HL-60 (cell line): ENCODE results near the gene MMP2.

Source experiments
- DNase-seq, 2 experiments: peaks; one replicate each; pipeline ENCODE4 v3.0.0-alpha.2; 2010 to 2020; ENCODE audit warnings: low read depth in 1 of 2, low spot score in 1 of 2
- H3K27ac ChIP-seq: fragments of 250-450 bp; sonication (Bioruptor Pico); replicated peaks from 2 replicates; pipeline ENCODE4 v1.5.1; 2020; ENCODE audit warnings: mild to moderate bottlenecking, moderate library complexity
- H3K27me3 ChIP-seq: fragments of 250-450 bp; sonication (Bioruptor Pico); 2 replicates; pipeline ENCODE4 v1.5.1; 2021; ENCODE audit warnings: mild to moderate bottlenecking, moderate library complexity; ENCODE audit not compliant: insufficient read depth, poor library complexity, severe bottlenecking
- H3K4me3 ChIP-seq: replicated peaks from 2 replicates; pipeline ENCODE4 v1.5.1; 2011; ENCODE audit warnings: mild to moderate bottlenecking, control low read depth, low read length; ENCODE audit not compliant: insufficient read depth
- GABPA ChIP-seq: IDR thresholded peaks from 2 replicates; pipeline ENCODE4 v1.6.1; 2012; ENCODE audit warnings: low read depth
- POLR2AphosphoS5 ChIP-seq: IDR thresholded peaks from 2 replicates; pipeline ENCODE4 v1.6.1; 2012; ENCODE audit warnings: low read depth
- SPI1 ChIP-seq: IDR thresholded peaks from 2 replicates; pipeline ENCODE4 v1.6.1; 2012; ENCODE audit warnings: low read depth, mild to moderate bottlenecking, borderline replicate concordance
- TF ChIP-seq, protein P1 (sequence below): IDR thresholded peaks from one replicate; pipeline ENCODE4 v1.5.1; 2011; ENCODE audit warnings: low read length, control low read depth, inconsistent platforms; ENCODE audit not compliant: insufficient read depth
- TF ChIP-seq, protein P2 (sequence below): IDR thresholded peaks from 2 replicates; pipeline ENCODE4 v1.6.1; 2012; ENCODE audit warnings: low read depth; ENCODE audit not compliant: insufficient replicate concordance

MMP2 gene

DNA sequence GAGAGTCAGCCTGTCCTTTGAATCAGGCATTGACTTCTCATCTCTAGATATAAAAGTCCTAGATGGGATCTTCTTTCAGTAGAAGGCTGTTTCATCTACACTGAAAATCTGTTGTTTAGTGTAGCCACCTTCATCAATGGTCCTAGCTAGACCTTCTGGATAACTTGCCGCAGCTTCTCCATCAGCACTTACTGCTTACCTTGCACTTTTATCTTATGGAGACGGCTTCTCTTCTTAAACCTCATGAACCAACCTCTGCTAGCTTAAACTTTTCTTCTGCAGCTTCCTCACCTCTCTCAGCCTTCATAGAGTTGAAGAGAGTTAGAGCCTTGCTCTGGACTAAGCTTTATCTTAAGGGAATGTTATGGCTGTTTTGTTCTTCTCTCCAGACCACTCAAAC is 5.4 kb upstream of the MMP2 start:
- no peak for DNase-seq
- TF ChIP-seq GABPA (no peak), SPI1 (no peak), POLR2AphosphoS5 (no peak)
- TF ChIP-seq, protein P1, sequence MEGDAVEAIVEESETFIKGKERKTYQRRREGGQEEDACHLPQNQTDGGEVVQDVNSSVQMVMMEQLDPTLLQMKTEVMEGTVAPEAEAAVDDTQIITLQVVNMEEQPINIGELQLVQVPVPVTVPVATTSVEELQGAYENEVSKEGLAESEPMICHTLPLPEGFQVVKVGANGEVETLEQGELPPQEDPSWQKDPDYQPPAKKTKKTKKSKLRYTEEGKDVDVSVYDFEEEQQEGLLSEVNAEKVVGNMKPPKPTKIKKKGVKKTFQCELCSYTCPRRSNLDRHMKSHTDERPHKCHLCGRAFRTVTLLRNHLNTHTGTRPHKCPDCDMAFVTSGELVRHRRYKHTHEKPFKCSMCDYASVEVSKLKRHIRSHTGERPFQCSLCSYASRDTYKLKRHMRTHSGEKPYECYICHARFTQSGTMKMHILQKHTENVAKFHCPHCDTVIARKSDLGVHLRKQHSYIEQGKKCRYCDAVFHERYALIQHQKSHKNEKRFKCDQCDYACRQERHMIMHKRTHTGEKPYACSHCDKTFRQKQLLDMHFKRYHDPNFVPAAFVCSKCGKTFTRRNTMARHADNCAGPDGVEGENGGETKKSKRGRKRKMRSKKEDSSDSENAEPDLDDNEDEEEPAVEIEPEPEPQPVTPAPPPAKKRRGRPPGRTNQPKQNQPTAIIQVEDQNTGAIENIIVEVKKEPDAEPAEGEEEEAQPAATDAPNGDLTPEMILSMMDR: no peak
- TF ChIP-seq, protein P2, sequence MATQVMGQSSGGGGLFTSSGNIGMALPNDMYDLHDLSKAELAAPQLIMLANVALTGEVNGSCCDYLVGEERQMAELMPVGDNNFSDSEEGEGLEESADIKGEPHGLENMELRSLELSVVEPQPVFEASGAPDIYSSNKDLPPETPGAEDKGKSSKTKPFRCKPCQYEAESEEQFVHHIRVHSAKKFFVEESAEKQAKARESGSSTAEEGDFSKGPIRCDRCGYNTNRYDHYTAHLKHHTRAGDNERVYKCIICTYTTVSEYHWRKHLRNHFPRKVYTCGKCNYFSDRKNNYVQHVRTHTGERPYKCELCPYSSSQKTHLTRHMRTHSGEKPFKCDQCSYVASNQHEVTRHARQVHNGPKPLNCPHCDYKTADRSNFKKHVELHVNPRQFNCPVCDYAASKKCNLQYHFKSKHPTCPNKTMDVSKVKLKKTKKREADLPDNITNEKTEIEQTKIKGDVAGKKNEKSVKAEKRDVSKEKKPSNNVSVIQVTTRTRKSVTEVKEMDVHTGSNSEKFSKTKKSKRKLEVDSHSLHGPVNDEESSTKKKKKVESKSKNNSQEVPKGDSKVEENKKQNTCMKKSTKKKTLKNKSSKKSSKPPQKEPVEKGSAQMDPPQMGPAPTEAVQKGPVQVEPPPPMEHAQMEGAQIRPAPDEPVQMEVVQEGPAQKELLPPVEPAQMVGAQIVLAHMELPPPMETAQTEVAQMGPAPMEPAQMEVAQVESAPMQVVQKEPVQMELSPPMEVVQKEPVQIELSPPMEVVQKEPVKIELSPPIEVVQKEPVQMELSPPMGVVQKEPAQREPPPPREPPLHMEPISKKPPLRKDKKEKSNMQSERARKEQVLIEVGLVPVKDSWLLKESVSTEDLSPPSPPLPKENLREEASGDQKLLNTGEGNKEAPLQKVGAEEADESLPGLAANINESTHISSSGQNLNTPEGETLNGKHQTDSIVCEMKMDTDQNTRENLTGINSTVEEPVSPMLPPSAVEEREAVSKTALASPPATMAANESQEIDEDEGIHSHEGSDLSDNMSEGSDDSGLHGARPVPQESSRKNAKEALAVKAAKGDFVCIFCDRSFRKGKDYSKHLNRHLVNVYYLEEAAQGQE: no peak

DNA sequence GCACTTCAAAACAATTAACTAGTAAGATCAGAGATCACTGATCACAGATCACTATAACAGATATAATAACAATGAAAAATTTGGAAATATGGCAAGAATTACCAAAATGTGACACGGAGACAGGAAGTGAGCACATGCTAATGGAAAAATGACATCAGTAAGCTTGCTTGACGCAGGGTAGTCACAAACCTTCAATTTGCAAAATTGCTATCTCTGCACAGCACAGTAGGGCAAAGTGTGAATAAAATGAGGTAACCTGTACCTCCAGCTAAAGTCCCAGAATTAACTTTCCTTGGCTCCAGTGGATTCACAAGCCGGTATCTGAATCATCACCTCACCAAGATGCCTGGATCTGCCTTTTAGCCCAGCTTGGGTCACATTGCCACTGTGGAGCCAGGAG is 4.2 kb upstream of the MMP2 start:
- Histone ChIP-seq H3K4me3 (no peak overlapping the region), H3K27me3 (peaks cover 3% of the 10 kb centered on the region), H3K27ac (no peak overlapping the region)
- no peak for DNase-seq
- TF ChIP-seq POLR2AphosphoS5 (no peak), GABPA (no peak), SPI1 (no peak)
- TF ChIP-seq, protein P1: no peak
- TF ChIP-seq, protein P2: no peak

More for the DNA sequence above, 5.4 kb upstream of the MMP2 start:
- Histone ChIP-seq H3K4me3 (no peak overlapping the region), H3K27me3 (peaks cover under 1% of the 10 kb centered on the region), H3K27ac (no peak overlapping the region)

DNA sequence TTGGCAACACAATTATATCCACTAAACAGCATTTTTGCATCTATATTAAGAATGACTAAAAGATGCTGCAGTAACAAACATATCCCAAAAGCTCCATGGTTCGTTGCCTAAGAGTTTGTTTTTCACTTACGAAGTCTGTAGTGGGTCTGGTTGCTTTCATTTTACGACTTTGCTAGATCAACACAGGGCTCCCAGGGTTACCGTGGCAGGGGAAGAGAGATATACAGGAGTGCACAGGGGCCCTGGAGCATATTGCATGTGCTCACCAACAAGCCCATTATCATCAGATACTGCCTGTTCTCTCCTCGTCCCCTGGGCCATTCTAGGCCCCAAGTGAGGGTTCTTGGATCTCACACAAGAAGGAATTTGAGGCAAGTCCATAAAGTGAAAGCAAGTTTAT is 3.1 kb upstream of the MMP2 start:
- DNase-seq: no peak
- Histone ChIP-seq H3K27me3 (peaks cover 3% of the 10 kb centered on the region), H3K4me3 (no peak overlapping the region), H3K27ac (no peak overlapping the region)
- TF ChIP-seq, protein P2: no peak
- TF ChIP-seq SPI1 (no peak), GABPA (no peak)
- TF ChIP-seq, protein P1: no peak
